Osteocyte (in vitro differentiated cells): Measurements from ENCODE around the gene SAMD10. TPM values are rescaled to one million over a fixed set of nuclear protein-coding genes. Genes with fewer than 3 reads are reported as not detected.

Experiments
- DNase-seq: peaks from one replicate; pipeline ENCODE4 v3.0.0; 2021; ENCODE audit warnings: mixed read lengths; ENCODE audit not compliant: unreplicated experiment; ENCODE audit errors: extremely low spot score
- H3K27ac Mint-ChIP-seq: one replicate; pipeline ENCODE4 v1.8.0; 2021; ENCODE audit warnings: mild to moderate bottlenecking, mixed read lengths; ENCODE audit not compliant: unreplicated experiment
- H3K27me3 Mint-ChIP-seq: one replicate; pipeline ENCODE4 v1.8.0; 2021; ENCODE audit warnings: mixed read lengths; ENCODE audit not compliant: unreplicated experiment
- H3K36me3 Mint-ChIP-seq: one replicate; pipeline ENCODE4 v1.8.0; 2021; ENCODE audit warnings: mixed read lengths; ENCODE audit not compliant: unreplicated experiment
- H3K4me1 Mint-ChIP-seq: one replicate; pipeline ENCODE4 v1.8.0; 2021; ENCODE audit warnings: mixed read lengths; ENCODE audit not compliant: unreplicated experiment
- H3K4me3 Mint-ChIP-seq: one replicate; pipeline ENCODE4 v1.8.0; 2021; ENCODE audit warnings: mild to moderate bottlenecking, moderate library complexity, mixed read lengths; ENCODE audit not compliant: unreplicated experiment
- H3K9me3 Mint-ChIP-seq: one replicate; pipeline ENCODE4 v1.8.0; 2021; ENCODE audit warnings: mixed read lengths; ENCODE audit not compliant: unreplicated experiment
- CTCF ChIP-seq: fragments of 200-600 bp; sonication (generic); IDR thresholded peaks from 2 replicates; pipeline ENCODE4 v1.5.0; 2021; ENCODE audit warnings: antibody characterized with exemption, mild to moderate bottlenecking, moderate library complexity
- microRNA-seq: library from miRNA; unstranded; fragments of <30 nt; microRNA quantifications from one replicate; pipeline ENCODE4 v1.1.0, GENCODE V29; 2020; ENCODE audit not compliant: unreplicated experiment
- total RNA-seq: library from RNA; stranded (reverse); gene quantifications from 2 replicates; pipeline ENCODE4 v1.2.1, GENCODE V29; 2021

Gene SAMD10
- total RNA-seq, 1 donor from 2014 or later: 3.7 TPM

DNA sequence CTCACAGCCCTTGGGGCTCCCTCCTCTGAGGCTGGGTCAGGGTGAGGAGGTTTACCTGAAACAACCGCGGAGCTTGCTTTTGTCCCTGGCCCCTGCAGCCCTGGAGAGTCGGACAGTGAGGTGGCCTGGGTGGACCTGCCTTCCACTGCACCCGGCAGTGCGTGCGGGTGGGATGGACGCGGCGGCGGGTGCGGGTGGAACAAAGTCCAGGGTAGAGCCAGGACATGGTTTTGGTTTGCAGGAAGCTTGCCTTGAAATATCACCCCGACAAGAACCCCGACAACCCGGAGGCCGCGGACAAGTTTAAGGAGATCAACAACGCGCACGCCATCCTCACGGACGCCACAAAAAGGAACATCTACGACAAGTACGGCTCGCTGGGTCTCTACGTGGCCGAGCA, 50.4 kb downstream of the SAMD10 start:
- no peak overlapping the region for H3K27ac Mint-ChIP-seq
- no peaks in the 10 kb centered on the region for H3K27me3 Mint-ChIP-seq
- no peaks in the 10 kb centered on the region for H3K9me3 Mint-ChIP-seq
- no peak overlapping the region for H3K4me3 Mint-ChIP-seq
- H3K36me3 Mint-ChIP-seq: peaks cover 37% of the 10 kb centered on the region
- peaks cover 2% of the 10 kb centered on the region for H3K4me1 Mint-ChIP-seq
- DNase-seq: no peak
- TF ChIP-seq CTCF: no peak

- Mint-ChIP-seq H3K27ac (no peak overlapping the region), H3K4me3 (no peak overlapping the region), H3K4me1 (peaks cover 2% of the 10 kb centered on the region), H3K9me3 (no peaks in the 10 kb centered on the region), H3K27me3 (no peaks in the 10 kb centered on the region), H3K36me3 (peaks cover 34% of the 10 kb centered on the region)
- DNase-seq: no peak
- TF ChIP-seq CTCF: no peak
Observed at GRCh38 chr20:63926298-63926697, 53.1 kb downstream of the SAMD10 start.

DNA sequence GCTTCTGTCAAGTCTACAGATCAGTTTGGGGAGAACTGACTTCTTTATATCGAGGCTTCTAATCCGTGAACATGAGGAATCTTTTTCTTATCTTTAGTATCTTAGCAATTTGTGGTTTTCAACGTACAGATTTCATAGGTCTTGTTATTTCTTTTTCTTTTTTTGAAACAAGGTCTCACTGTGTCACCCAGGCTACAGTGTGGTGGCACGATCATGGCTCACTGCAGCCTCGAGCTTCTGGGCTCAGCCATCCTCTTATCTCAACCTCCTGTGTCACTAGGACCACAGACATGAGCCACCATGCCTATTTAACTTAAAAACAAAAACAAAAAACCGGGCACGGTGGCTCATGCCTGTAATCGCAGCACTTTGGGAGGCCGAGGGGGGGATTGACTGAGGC, 55.2 kb downstream of the SAMD10 start:
- Mint-ChIP-seq H3K27me3 (no peaks in the 10 kb centered on the region), H3K9me3 (no peaks in the 10 kb centered on the region), H3K27ac (no peak overlapping the region), H3K4me3 (no peak overlapping the region), H3K4me1 (peaks cover 2% of the 10 kb centered on the region), H3K36me3 (peaks cover 21% of the 10 kb centered on the region)
- TF ChIP-seq CTCF: no peak
- no peak for DNase-seq

Small RNA genes within 50 kb of the gene (microRNA-seq; reads per million reads assigned to microRNA genes)
- gene MIR1914: not detected
- not detected for gene MIR647

Other genes starting within 250 kb of the SAMD10 start
- gene LIME1, start 243.0 kb downstream of the SAMD10 start, total RNA-seq: 9.4 and 12.5 TPM in 2 replicates
- gene SLC2A4RG, start 239.9 kb downstream of the SAMD10 start, total RNA-seq: 74.8 and 80.7 TPM in 2 replicates
- 20.5 and 20.9 TPM in 2 replicates for gene ZBTB46, start 148.4 kb downstream of the SAMD10 start, total RNA-seq
- gene ABHD16B, start 118.1 kb downstream of the SAMD10 start, total RNA-seq: not detected in 2 replicates
- gene TPD52L2, start 114.4 kb downstream of the SAMD10 start, total RNA-seq: 102 and 109 TPM in 2 replicates
- 41.2 and 42.7 TPM in 2 replicates for gene DNAJC5, start 84.5 kb downstream of the SAMD10 start, total RNA-seq
- 35.5 and 35.9 TPM in 2 replicates for gene UCKL1, start 23.2 kb downstream of the SAMD10 start, total RNA-seq
- gene ZNF512B, start 9.7 kb downstream of the SAMD10 start, total RNA-seq: 39.7 and 40.9 TPM in 2 replicates
- gene PRPF6, start 1.5 kb upstream of the SAMD10 start, total RNA-seq: 68.3 and 71.9 TPM in 2 replicates
- gene C20orf204, start 56.5 kb upstream of the SAMD10 start, total RNA-seq: 1.3 and 1.4 TPM in 2 replicates
- 1.2 and 2.0 TPM in 2 replicates for gene SOX18, start 70.0 kb upstream of the SAMD10 start, total RNA-seq
- 67.3 and 73.1 TPM in 2 replicates for gene TCEA2, start 83.6 kb upstream of the SAMD10 start, total RNA-seq
- 8.0 and 10.0 TPM in 2 replicates for gene RGS19, start 99.9 kb upstream of the SAMD10 start, total RNA-seq
- gene OPRL1, start 100.4 kb upstream of the SAMD10 start, total RNA-seq: 1.6 and 2.1 TPM in 2 replicates
- gene LKAAEAR1, start 104.8 kb upstream of the SAMD10 start, total RNA-seq: not detected in 2 replicates
- not detected in 2 replicates for gene NPBWR2, start 127.9 kb upstream of the SAMD10 start, total RNA-seq
- gene MYT1, start 184.8 kb upstream of the SAMD10 start, total RNA-seq: not detected in 2 replicates